BE2C (cell line): Measurements from ENCODE around the gene GPR132.
A peak's percentile ranks its signal among the peaks of the same experiment; 100 is the strongest.
"Not testable (repeated sequence)": the region's sequence is repeated elsewhere in the genome, so short reads cannot be mapped to it uniquely, and the experiment has no call there.

ENCODE experiments used
- DNase-seq: peaks from one replicate; pipeline ENCODE4 v3.0.0-alpha.2; 2020
- H3K27me3 ChIP-seq: fragments of 250-450 bp; sonication (Bioruptor Pico); 2 replicates; pipeline ENCODE4 v1.5.1; 2020; ENCODE audit warnings: mild to moderate bottlenecking
- H3K36me3 ChIP-seq: fragments of 250-450 bp; sonication (Bioruptor Pico); 2 replicates; pipeline ENCODE4 v1.5.1; 2020; ENCODE audit warnings: mild to moderate bottlenecking
- H3K4me1 ChIP-seq: fragments of 250-450 bp; sonication (Bioruptor Pico); 2 replicates; pipeline ENCODE4 v1.5.1; 2020
- H3K4me3 ChIP-seq: 2 replicates; pipeline ENCODE4 v1.5.1; 2011; ENCODE audit warnings: low read depth, low read length
- H3K9me3 ChIP-seq: fragments of 250-450 bp; sonication (Bioruptor Pico); 2 replicates; pipeline ENCODE4 v1.5.1; 2020
- TF ChIP-seq, protein P1 (sequence below): IDR thresholded peaks from 2 replicates; pipeline ENCODE4 v1.5.1; 2012; ENCODE audit warnings: mild to moderate bottlenecking, low read depth, low read length

The GPR132 gene

GRCh38 chr14:105084741-105085571, 19.7 kb upstream of the GPR132 start:
- peaks cover 20% of the 10 kb centered on the region for H3K27me3 ChIP-seq

GRCh38 chr14:105083926-105084685, 18.9 kb upstream of the GPR132 start:
- DNase-seq: no peak
- Histone ChIP-seq H3K4me3 (no peak overlapping the region), H3K9me3 (peaks cover 4% of the 10 kb centered on the region; the same call in 1 of the 2 replicates), H3K4me1 (no peaks in the 10 kb centered on the region), H3K36me3 (no peaks in the 10 kb centered on the region), H3K27me3 (peaks cover 20% of the 10 kb centered on the region)
- TF ChIP-seq, protein P1, sequence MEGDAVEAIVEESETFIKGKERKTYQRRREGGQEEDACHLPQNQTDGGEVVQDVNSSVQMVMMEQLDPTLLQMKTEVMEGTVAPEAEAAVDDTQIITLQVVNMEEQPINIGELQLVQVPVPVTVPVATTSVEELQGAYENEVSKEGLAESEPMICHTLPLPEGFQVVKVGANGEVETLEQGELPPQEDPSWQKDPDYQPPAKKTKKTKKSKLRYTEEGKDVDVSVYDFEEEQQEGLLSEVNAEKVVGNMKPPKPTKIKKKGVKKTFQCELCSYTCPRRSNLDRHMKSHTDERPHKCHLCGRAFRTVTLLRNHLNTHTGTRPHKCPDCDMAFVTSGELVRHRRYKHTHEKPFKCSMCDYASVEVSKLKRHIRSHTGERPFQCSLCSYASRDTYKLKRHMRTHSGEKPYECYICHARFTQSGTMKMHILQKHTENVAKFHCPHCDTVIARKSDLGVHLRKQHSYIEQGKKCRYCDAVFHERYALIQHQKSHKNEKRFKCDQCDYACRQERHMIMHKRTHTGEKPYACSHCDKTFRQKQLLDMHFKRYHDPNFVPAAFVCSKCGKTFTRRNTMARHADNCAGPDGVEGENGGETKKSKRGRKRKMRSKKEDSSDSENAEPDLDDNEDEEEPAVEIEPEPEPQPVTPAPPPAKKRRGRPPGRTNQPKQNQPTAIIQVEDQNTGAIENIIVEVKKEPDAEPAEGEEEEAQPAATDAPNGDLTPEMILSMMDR: no peak

More at GRCh38 chr14:105084741-105085571, 19.7 kb upstream of the GPR132 start:
- no peak overlapping the region for H3K4me3 ChIP-seq
- TF ChIP-seq, protein P1: no peak
- peaks cover 3% of the 10 kb centered on the region; the same call in 1 of the 2 replicates for H3K9me3 ChIP-seq
- no peaks in the 10 kb centered on the region for H3K4me1 ChIP-seq
- DNase-seq: no peak
- H3K36me3 ChIP-seq: no peaks in the 10 kb centered on the region

DNA sequence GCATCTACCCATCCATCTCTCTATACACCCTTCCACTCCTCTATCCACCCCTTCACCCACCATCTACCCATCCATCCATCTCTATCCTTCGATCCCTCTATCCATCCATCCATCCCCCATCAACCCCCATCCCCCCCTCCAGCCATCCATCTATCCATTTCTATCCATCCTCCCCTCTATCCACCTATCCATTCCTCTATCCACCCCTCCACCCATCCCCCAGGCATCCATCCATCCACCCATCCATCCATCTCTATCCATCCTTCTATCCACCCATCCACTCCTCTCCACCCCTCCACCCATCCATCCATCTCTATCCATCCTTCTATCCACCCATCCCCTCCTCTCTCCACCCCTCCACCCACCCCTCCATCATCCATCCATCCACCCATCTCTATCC, 17.5 kb upstream of the GPR132 start:
- Histone ChIP-seq H3K4me1 (no peaks in the 10 kb centered on the region), H3K27me3 (peaks cover 12% of the 10 kb centered on the region), H3K36me3 (no peaks in the 10 kb centered on the region), H3K4me3 (no peak overlapping the region), H3K9me3 (peaks cover 4% of the 10 kb centered on the region; the same call in 1 of the 2 replicates)
- TF ChIP-seq, protein P1: no peak
- DNase-seq: no peak

DNA sequence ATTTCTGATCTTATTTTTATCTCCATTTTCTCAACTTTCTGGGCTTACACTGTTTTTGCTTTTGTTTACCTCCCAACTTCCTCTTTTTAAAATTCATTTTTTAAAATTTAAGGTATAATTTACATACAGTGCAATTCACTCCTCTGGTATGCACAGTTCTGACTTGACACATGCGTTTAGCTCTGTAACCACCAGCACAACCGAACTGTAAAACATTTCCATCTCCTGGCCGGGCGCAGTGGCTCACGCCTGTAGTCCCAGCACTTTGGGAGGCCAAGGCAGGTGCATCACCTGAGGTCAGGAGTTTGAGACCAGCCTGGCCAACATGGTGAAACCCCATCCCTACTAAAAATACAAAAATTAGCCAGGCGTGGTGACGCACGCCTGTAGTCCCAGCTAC, 16.2 kb upstream of the GPR132 start:
- not testable (repeated sequence) for DNase-seq, H3K4me1 ChIP-seq, H3K9me3 ChIP-seq, H3K4me3 ChIP-seq, H3K27me3 ChIP-seq, H3K36me3 ChIP-seq

GRCh38 chr14:105080161-105080560, 14.9 kb upstream of the GPR132 start:
- Histone ChIP-seq H3K4me1 (peaks cover 6% of the 10 kb centered on the region), H3K27me3 (no peaks in the 10 kb centered on the region; the same call in 1 of the 2 replicates), H3K36me3 (no peaks in the 10 kb centered on the region), H3K9me3 (peaks cover 4% of the 10 kb centered on the region; the same call in 1 of the 2 replicates), H3K4me3 (peak overlapping the region; percentile 20; the same call in 1 of the 2 replicates)
- no peak for DNase-seq
- TF ChIP-seq, protein P1: no peak

DNA sequence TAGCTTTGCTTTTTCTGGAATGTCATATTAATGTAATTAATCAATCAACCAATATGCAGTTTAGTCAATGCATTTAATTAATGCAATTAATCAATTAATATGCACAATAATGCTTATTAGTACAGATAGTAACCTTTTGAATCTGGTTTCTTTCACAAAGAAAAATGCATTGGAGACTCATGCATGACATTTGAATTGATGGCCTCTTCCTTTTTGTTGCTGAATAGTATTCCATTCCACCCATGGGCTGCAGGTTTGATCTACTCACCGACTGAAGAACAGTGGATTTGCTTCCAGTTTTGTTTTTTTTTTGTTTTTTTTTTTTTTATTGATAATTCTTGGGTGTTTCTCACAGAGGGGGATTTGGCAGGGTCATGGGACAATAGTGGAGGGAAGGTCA, 13.1 kb upstream of the GPR132 start:
- no peaks in the 10 kb centered on the region for H3K36me3 ChIP-seq

More for the DNA sequence above, 13.1 kb upstream of the GPR132 start:
- Histone ChIP-seq H3K9me3 (peaks cover 4% of the 10 kb centered on the region; the same call in 1 of the 2 replicates), H3K4me3 (no peak overlapping the region), H3K4me1 (peaks cover 6% of the 10 kb centered on the region), H3K27me3 (no peaks in the 10 kb centered on the region; the same call in 1 of the 2 replicates)
- DNase-seq: no peak
- TF ChIP-seq, protein P1: no peak
